ENCODE measurements around the gene TNFRSF6B. TPM values are rescaled to one million over a fixed set of nuclear protein-coding genes. Genes with fewer than 3 reads are reported as not detected.

The TNFRSF6B gene
- total and polyA plus RNA-seq, 5 donors = 0.23 to 2.7 (median 1.2) TPM; not detected in 1

GRCh38 chr20:63736893-63737694 is 40.6 kb downstream of the TNFRSF6B start:
- intact Hi-C loops (cut with DNase I) = loop anchor here in 1 of 4 donors (10.0 kb wide), 1 partner anchor 92 kb away; no protein-coding TSS in a partner anchor
- ATAC-seq (no peak), DNase-seq (peak in 2 of 3 donors; percentile 55 to 72)
- Histone ChIP-seq H3K9me3 (ENCODE audit: control insufficient read depth, low read length) (no peaks in the 10 kb centered on the region), H3K27ac (ENCODE audit: low read length) (no peak overlapping the region), H3K4me1 (ENCODE audit: control insufficient read depth, insufficient read depth, low read length) (peaks cover 5% of the 10 kb centered on the region), H3K4me3 (ENCODE audit: low read length) (peak overlapping the region; percentile 7), H3K27me3 (ENCODE audit: control insufficient read depth, insufficient read depth) (no peaks in the 10 kb centered on the region)
- WGBS = 53% methylated on average over 30 of the region's 30 CpGs

GRCh38 chr20:63737695-63737944 is 41.2 kb downstream of the TNFRSF6B start:
- Histone ChIP-seq H3K27ac (ENCODE audit: low read length) (no peak overlapping the region), H3K4me3 (ENCODE audit: low read length) (peak overlapping the region; percentile 7), H3K9me3 (ENCODE audit: control insufficient read depth, low read length) (no peaks in the 10 kb centered on the region), H3K27me3 (ENCODE audit: control insufficient read depth, insufficient read depth) (no peaks in the 10 kb centered on the region), H3K4me1 (ENCODE audit: control insufficient read depth, insufficient read depth, low read length) (peaks cover 5% of the 10 kb centered on the region)
- WGBS = 14% methylated on average over 26 of the region's 26 CpGs
- ATAC-seq (no peak), DNase-seq (no peak)
- intact Hi-C loops (cut with DNase I) = loop anchor here in 1 of 4 donors (10.0 kb wide), 1 partner anchor 93 kb away; no protein-coding TSS in a partner anchor

GRCh38 chr20:63737945-63738686 is 41.7 kb downstream of the TNFRSF6B start:
- H3K9me3 ChIP-seq (ENCODE audit: control insufficient read depth, low read length) = no peaks in the 10 kb centered on the region
- H3K27ac ChIP-seq (ENCODE audit: low read length) = no peak overlapping the region
- H3K4me3 ChIP-seq (ENCODE audit: low read length) = peak overlapping the region; percentile 7
- no peaks in the 10 kb centered on the region for H3K27me3 ChIP-seq (ENCODE audit: control insufficient read depth, insufficient read depth)
- peak in 2 of 3 donors; percentile 73 to 80 for DNase-seq
- no peak for ATAC-seq
- H3K4me1 ChIP-seq (ENCODE audit: control insufficient read depth, insufficient read depth, low read length) = peaks cover 5% of the 10 kb centered on the region
- intact Hi-C loops (cut with DNase I) = loop anchor here in 1 of 4 donors (10.0 kb wide), 1 partner anchor 93 kb away; no protein-coding TSS in a partner anchor
- 26% methylated on average over 43 of the region's 43 CpGs for WGBS

GRCh38 chr20:63738687-63739129 is 42.3 kb downstream of the TNFRSF6B start:
- ATAC-seq = peak; percentile 24 to 33
- Histone ChIP-seq H3K4me1 (ENCODE audit: control insufficient read depth, insufficient read depth, low read length) (peaks cover 5% of the 10 kb centered on the region), H3K4me3 (ENCODE audit: low read length) (peak overlapping the region; percentile 53), H3K9me3 (ENCODE audit: control insufficient read depth, low read length) (no peaks in the 10 kb centered on the region), H3K27me3 (ENCODE audit: control insufficient read depth, insufficient read depth) (no peaks in the 10 kb centered on the region), H3K27ac (ENCODE audit: low read length) (peak overlapping the region; percentile 63)
- intact Hi-C loops (cut with DNase I) = loop anchor here in 1 of 4 donors (10.0 kb wide), 1 partner anchor 94 kb away; no protein-coding TSS in a partner anchor
- peak; percentile 76 to 92 (median 91) for DNase-seq
- 14% methylated on average over 26 of the region's 26 CpGs for WGBS

GRCh38 chr20:63739130-63740069 is 42.9 kb downstream of the TNFRSF6B start, which contains the start of gene SLC2A4RG:
SLC2A4RG (plus strand) TSS chr20:63739776; CDS start chr20:63739913, 137 bp downstream.
- Histone ChIP-seq H3K9me3 (ENCODE audit: control insufficient read depth, low read length) (no peaks in the 10 kb centered on the region), H3K27me3 (ENCODE audit: control insufficient read depth, insufficient read depth) (no peaks in the 10 kb centered on the region), H3K4me3 (ENCODE audit: low read length) (peak within 1 kb of the TSS; percentile 87), H3K27ac (ENCODE audit: low read length) (peak within 1 kb of the TSS; percentile 83), H3K4me1 (ENCODE audit: control insufficient read depth, insufficient read depth, low read length) (peaks cover 5% of the 10 kb centered on the region)
- ATAC-seq (peak; percentile 60 to 70), DNase-seq (peak; percentile 86 to 94 (median 93))
- intact Hi-C loops (cut with DNase I) = loop anchor here in 1 of 4 donors (10.0 kb wide), 1 partner anchor 95 kb away; no protein-coding TSS in a partner anchor
- whole genome bisulfite sequencing = 1% methylated on average over 134 of the region's 136 CpGs

GRCh38 chr20:63740070-63740626 is 43.7 kb downstream of the TNFRSF6B start:
- Histone ChIP-seq H3K27ac (ENCODE audit: low read length) (peak overlapping the region; percentile 83), H3K4me1 (ENCODE audit: control insufficient read depth, insufficient read depth, low read length) (peaks cover 5% of the 10 kb centered on the region), H3K27me3 (ENCODE audit: control insufficient read depth, insufficient read depth) (no peaks in the 10 kb centered on the region), H3K9me3 (ENCODE audit: control insufficient read depth, low read length) (no peaks in the 10 kb centered on the region), H3K4me3 (ENCODE audit: low read length) (peak overlapping the region; percentile 87)
- under 1% methylated on average over 78 of the region's 80 CpGs for WGBS
- ATAC-seq (peak; percentile 0), DNase-seq (peak; percentile 64 to 88 (median 86))
- intact Hi-C loops (cut with DNase I) = no loop called here

- Histone ChIP-seq H3K27me3 (ENCODE audit: control insufficient read depth, insufficient read depth) (no peaks in the 10 kb centered on the region), H3K4me1 (ENCODE audit: control insufficient read depth, insufficient read depth, low read length) (peaks cover 5% of the 10 kb centered on the region), H3K27ac (ENCODE audit: low read length) (peak overlapping the region; percentile 83), H3K4me3 (ENCODE audit: low read length) (peak overlapping the region; percentile 87), H3K9me3 (ENCODE audit: control insufficient read depth, low read length) (no peaks in the 10 kb centered on the region)
- intact Hi-C loops (cut with DNase I) = no loop called here
- DNase-seq = peak; percentile 94 to 99 (median 98)
- ATAC-seq = peak; percentile 82 to 83
- WGBS = under 1% methylated on average over 29 of the region's 29 CpGs
These were observed 44.3 kb downstream of the TNFRSF6B start for GRCh38 chr20:63740627-63741353.

- WGBS = 23% methylated on average over 6 of the region's 6 CpGs
- no peak for ATAC-seq
- H3K27me3 ChIP-seq (ENCODE audit: control insufficient read depth, insufficient read depth) = no peaks in the 10 kb centered on the region
- H3K9me3 ChIP-seq (ENCODE audit: control insufficient read depth, low read length) = no peaks in the 10 kb centered on the region
- no peak for DNase-seq
- peak overlapping the region; percentile 87 for H3K4me3 ChIP-seq (ENCODE audit: low read length)
- peaks cover 5% of the 10 kb centered on the region for H3K4me1 ChIP-seq (ENCODE audit: control insufficient read depth, insufficient read depth, low read length)
- intact Hi-C loops (cut with DNase I) = no loop called here
- peak overlapping the region; percentile 83 for H3K27ac ChIP-seq (ENCODE audit: low read length)
These were observed 44.9 kb downstream of the TNFRSF6B start for GRCh38 chr20:63741354-63741675.

- Histone ChIP-seq H3K4me3 (ENCODE audit: low read length) (no peak overlapping the region), H3K27me3 (ENCODE audit: control insufficient read depth, insufficient read depth) (no peaks in the 10 kb centered on the region), H3K9me3 (ENCODE audit: control insufficient read depth, low read length) (no peaks in the 10 kb centered on the region), H3K4me1 (ENCODE audit: control insufficient read depth, insufficient read depth, low read length) (peaks cover 5% of the 10 kb centered on the region), H3K27ac (ENCODE audit: low read length) (peak overlapping the region; percentile 83)
- peak in 2 of 3 donors; percentile 67 to 76 for DNase-seq
- 75% methylated on average over 30 of the region's 30 CpGs for WGBS
- ATAC-seq = no peak
- intact Hi-C loops (cut with DNase I) = no loop called here
These were observed 45.4 kb downstream of the TNFRSF6B start for GRCh38 chr20:63741676-63742380.

All from right cardiac atrium (tissue), 5 donors.